Esophagus muscularis mucosa (tissue), 4 donors: ENCODE measurements around the gene ADAMTS2.

Experiments used
- CTCF ChIP-seq, 3 experiments: fragments of 200-600 bp in 2 of 3; fragments of 450-650 bp in 1 of 3; sonication (generic) in 2 of 3; IDR thresholded peaks; one replicate each; pipeline ENCODE4 v1.5.1; 2017 to 2019; ENCODE audit warnings: antibody characterized with exemption in 3 of 3, mild to moderate bottlenecking in 2 of 3, moderate library complexity in 1 of 3
- EP300 ChIP-seq: sonication (generic); formaldehyde crosslinking; IDR thresholded peaks from one replicate; pipeline ENCODE4 v1.6.1; 2017; ENCODE audit warnings: antibody characterized with exemption
- POLR2A ChIP-seq: fragments of 450-650 bp; IDR thresholded peaks from one replicate; pipeline ENCODE4 v1.6.1; 2017; ENCODE audit warnings: antibody characterized with exemption, moderate library complexity, mild to moderate bottlenecking, low read depth

DNA sequence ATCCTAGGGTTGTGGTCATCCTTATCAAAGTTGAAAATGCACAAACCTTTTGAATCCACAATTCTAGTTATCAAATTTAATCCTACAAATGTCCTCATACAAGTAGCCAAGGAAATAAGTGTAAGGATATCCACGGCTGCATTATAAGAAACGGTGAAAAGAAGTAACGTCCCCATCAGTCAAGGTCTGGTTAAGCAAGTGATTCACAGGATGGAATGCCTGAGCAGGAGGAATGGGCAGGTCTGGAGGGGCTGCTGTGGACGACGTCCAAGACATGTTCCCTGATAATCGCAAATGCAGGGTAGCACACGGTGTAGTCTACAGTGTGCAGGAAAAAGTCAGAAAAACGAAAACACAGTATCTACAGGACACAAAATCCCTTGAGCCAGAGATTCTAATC lies 118.6 kb downstream of the ADAMTS2 start:
- TF ChIP-seq CTCF (IDR thresholded peaks at IDR 0.05): no peak
- no peak for TF ChIP-seq POLR2A
- TF ChIP-seq EP300: no peak
